ENCODE results near the gene KDM4E.

The KDM4E gene

GRCh38 chr11:95050595-95051202 lies 25.6 kb downstream of the KDM4E start:
- DNase-seq (ENCODE audit: low read depth) = no peak

- DNase-seq (ENCODE audit: low read depth) = no peak
Measured at GRCh38 chr11:95054356-95054755, 29.3 kb downstream of the KDM4E start.

- no peak for DNase-seq (ENCODE audit: low read depth)
Measured at GRCh38 chr11:95055283-95055897, 30.3 kb downstream of the KDM4E start.

- DNase-seq (ENCODE audit: low read depth) = no peak
Measured at GRCh38 chr11:95057959-95058358, 32.9 kb downstream of the KDM4E start.

GRCh38 chr11:95058621-95059020 lies 33.6 kb downstream of the KDM4E start:
- no peak for DNase-seq (ENCODE audit: low read depth)

GRCh38 chr11:95059046-95059445 lies 34.0 kb downstream of the KDM4E start:
- no peak for DNase-seq (ENCODE audit: low read depth)

- no peak for DNase-seq (ENCODE audit: low read depth)
Measured at GRCh38 chr11:95065336-95065735, 40.3 kb downstream of the KDM4E start.

- peak; percentile 3 for DNase-seq (ENCODE audit: low read depth)
Measured at GRCh38 chr11:95066716-95067038, 41.6 kb downstream of the KDM4E start, which contains the start of gene SRSF8. TSS of gene SRSF8 (plus strand) at chr11:95066919. CDS start at chr11:95067227, 308 bp downstream.

GRCh38 chr11:95067039-95067840 lies 42.2 kb downstream of the KDM4E start:
- peak; percentile 46 for DNase-seq (ENCODE audit: low read depth)

GRCh38 chr11:95067841-95068219 lies 42.8 kb downstream of the KDM4E start:
- peak; percentile 39 for DNase-seq (ENCODE audit: low read depth)

- peak; percentile 78 for DNase-seq (ENCODE audit: low read depth)
Measured at GRCh38 chr11:95068549-95068948, 43.5 kb downstream of the KDM4E start.

- no peak for DNase-seq (ENCODE audit: low read depth)
Measured at GRCh38 chr11:95070471-95070870, 45.4 kb downstream of the KDM4E start.

- DNase-seq (ENCODE audit: low read depth) = no peak
Measured at GRCh38 chr11:95072948-95073347, 47.9 kb downstream of the KDM4E start.

GRCh38 chr11:95074792-95075563 lies 49.9 kb downstream of the KDM4E start:
- DNase-seq (ENCODE audit: low read depth) = no peak

- no peak for DNase-seq (ENCODE audit: low read depth)
Measured at GRCh38 chr11:95076416-95076815, 51.4 kb downstream of the KDM4E start.

- DNase-seq (ENCODE audit: low read depth) = no peak
Measured at GRCh38 chr11:95076981-95077380, 51.9 kb downstream of the KDM4E start.

Data from HS-5 (cell line).